PC-9 (cell line): Measurements from ENCODE around the gene DLEU7.

Experiments
- CTCF ChIP-seq: fragments of 200-600 bp; sonication (generic); conservative IDR thresholded peaks from 2 replicates; pipeline ENCODE4 v1.6.1; 2017; ENCODE audit warnings: mixed run types, antibody characterized with exemption, mild to moderate bottlenecking, moderate library complexity
- EZH2 ChIP-seq: fragments of 200-600 bp; sonication (generic); IDR thresholded peaks from 2 replicates; pipeline ENCODE4 v1.8.0; 2017; ENCODE audit warnings: antibody characterized with exemption, low read depth

- TF ChIP-seq CTCF (no peak), EZH2 (no peak)
Observed at GRCh38 chr13:50892210-50892944, 48.9 kb upstream of the DLEU7 start.
